OCI-LY1 (cell line): ENCODE data around the gene GUCY1A2.

ENCODE experiments used
- H2AFZ ChIP-seq: fragments of 200-600 bp; sonication (generic), shearing (Covaris generic); 2 replicates; pipeline ENCODE4 v1.6.0; 2014; ENCODE audit warnings: antibody characterized with exemption, mild to moderate bottlenecking, low read length
- H3F3A ChIP-seq: fragments of 200-600 bp; sonication (generic), shearing (Covaris generic); 2 replicates; pipeline ENCODE4 v1.6.0; 2014; ENCODE audit warnings: mild to moderate bottlenecking, antibody characterized with exemption, low read length, moderate library complexity; ENCODE audit not compliant: insufficient read depth
- H3K27ac ChIP-seq: fragments of 200-600 bp; sonication (generic); 2 replicates; pipeline ENCODE4 v1.5.1; 2014; ENCODE audit warnings: low read length, mixed run types, mild to moderate bottlenecking, low read depth; ENCODE audit not compliant: poor library complexity, severe bottlenecking
- H3K27me3 ChIP-seq: fragments of 200-600 bp; sonication (generic); 2 replicates; pipeline ENCODE4 v1.6.0; 2014; ENCODE audit warnings: antibody characterized with exemption, mild to moderate bottlenecking, low read length, moderate library complexity; ENCODE audit not compliant: insufficient read depth
- H3K36me3 ChIP-seq: fragments of 200-600 bp; sonication (generic); 2 replicates; pipeline ENCODE4 v1.6.1; 2014; ENCODE audit warnings: mild to moderate bottlenecking, antibody characterized with exemption, low read length, moderate library complexity, mixed read lengths; ENCODE audit not compliant: insufficient read depth
- H3K4me1 ChIP-seq: fragments of 200-600 bp; sonication (generic); 2 replicates; pipeline ENCODE4 v1.5.1; 2014; ENCODE audit warnings: mild to moderate bottlenecking, low read length, moderate library complexity; ENCODE audit not compliant: insufficient read depth, severe bottlenecking
- H3K4me2 ChIP-seq: fragments of 200-600 bp; sonication (generic), shearing (Covaris generic); 2 replicates; pipeline ENCODE4 v1.6.1; 2014; ENCODE audit warnings: low read length
- H3K4me3 ChIP-seq: fragments of 200-600 bp; sonication (generic); 2 replicates; pipeline ENCODE4 v1.5.1; 2014; ENCODE audit warnings: low read length, low read depth, mild to moderate bottlenecking, mixed read lengths; ENCODE audit not compliant: poor library complexity, severe bottlenecking
- H3K79me2 ChIP-seq: fragments of 200-600 bp; shearing (Covaris generic); 2 replicates; pipeline ENCODE4 v1.6.1; 2016; ENCODE audit warnings: mixed run types, low read length, mixed read lengths; ENCODE audit not compliant: insufficient read depth
- H3K9ac ChIP-seq: fragments of 200-600 bp; sonication (generic), shearing (Covaris generic); 2 replicates; pipeline ENCODE4 v1.6.1; 2014; ENCODE audit warnings: mild to moderate bottlenecking, low read length, mixed read lengths
- H3K9me2 ChIP-seq: fragments of 200-600 bp; sonication (generic), shearing (Covaris generic); 2 replicates; pipeline ENCODE4 v1.6.1; 2014; ENCODE audit warnings: low read depth, mild to moderate bottlenecking, low read length, mixed read lengths
- H3K9me3 ChIP-seq: fragments of 200-600 bp; shearing (Covaris generic); 2 replicates; pipeline ENCODE4 v1.6.1; 2014; ENCODE audit warnings: low read length, mixed read lengths
- H4K20me1 ChIP-seq: fragments of 200-600 bp; sonication (generic), shearing (Covaris generic); 2 replicates; pipeline ENCODE4 v1.6.0; 2016; ENCODE audit warnings: mild to moderate bottlenecking, low read length; ENCODE audit not compliant: insufficient read depth
- CTCF ChIP-seq: fragments of 200-600 bp; sonication (generic), shearing (Covaris generic); IDR thresholded peaks from 2 replicates; pipeline ENCODE4 v1.5.1; 2017; ENCODE audit warnings: mild to moderate bottlenecking, antibody characterized with exemption, low read length, moderate library complexity, mixed read lengths
- EZH2 ChIP-seq: fragments of 200-600 bp; sonication (generic), shearing (Covaris generic); IDR thresholded peaks from 2 replicates; pipeline ENCODE4 v1.8.0; 2017; ENCODE audit warnings: borderline replicate concordance, mixed run types, mild to moderate bottlenecking, antibody characterized with exemption, low read length, moderate library complexity, mixed read lengths

Gene GUCY1A2

GRCh38 chr11:106939157-106939556, 79.1 kb downstream of the GUCY1A2 start:
- Histone ChIP-seq H3F3A (no peaks in the 10 kb centered on the region), H3K4me1 (no peaks in the 10 kb centered on the region), H3K36me3 (no peaks in the 10 kb centered on the region), H4K20me1 (no peaks in the 10 kb centered on the region), H3K27ac (no peak overlapping the region), H3K9ac (no peak overlapping the region), H3K79me2 (0 out of 2 replicates have a peak, but pooled peaks cover 3% of the 10 kb centered on the region), H3K4me2 (no peak overlapping the region), H3K9me2 (no peaks in the 10 kb centered on the region), H2AFZ (no peak overlapping the region), H3K4me3 (no peak overlapping the region), H3K9me3 (no peaks in the 10 kb centered on the region), H3K27me3 (no peaks in the 10 kb centered on the region)
- TF ChIP-seq CTCF (no peak), EZH2 (no peak)

GRCh38 chr11:106937111-106937510, 81.2 kb downstream of the GUCY1A2 start:
- H2AFZ ChIP-seq: no peak overlapping the region
- no peaks in the 10 kb centered on the region for H3K27me3 ChIP-seq
- no peaks in the 10 kb centered on the region for H4K20me1 ChIP-seq
- 0 out of 2 replicates have a peak, but pooled peaks cover 3% of the 10 kb centered on the region for H3K79me2 ChIP-seq
- no peaks in the 10 kb centered on the region for H3K4me1 ChIP-seq
- H3K9me2 ChIP-seq: no peaks in the 10 kb centered on the region
- H3K9me3 ChIP-seq: no peaks in the 10 kb centered on the region
- no peak overlapping the region for H3K4me2 ChIP-seq
- H3K36me3 ChIP-seq: no peaks in the 10 kb centered on the region
- no peak overlapping the region for H3K4me3 ChIP-seq
- no peaks in the 10 kb centered on the region for H3F3A ChIP-seq
- no peak overlapping the region for H3K27ac ChIP-seq
- H3K9ac ChIP-seq: no peak overlapping the region
- TF ChIP-seq EZH2: no peak
- no peak for TF ChIP-seq CTCF

- H3K79me2 ChIP-seq: no peaks in the 10 kb centered on the region
- no peaks in the 10 kb centered on the region for H3K4me1 ChIP-seq
- H3K9me2 ChIP-seq: no peaks in the 10 kb centered on the region
- TF ChIP-seq CTCF (no peak), EZH2 (no peak)
- H3K27ac ChIP-seq: no peak overlapping the region
- no peaks in the 10 kb centered on the region for H3F3A ChIP-seq
- H3K9me3 ChIP-seq: no peaks in the 10 kb centered on the region
- H3K27me3 ChIP-seq: no peaks in the 10 kb centered on the region
- no peaks in the 10 kb centered on the region for H4K20me1 ChIP-seq
- no peak overlapping the region for H3K9ac ChIP-seq
- H3K4me2 ChIP-seq: no peak overlapping the region
- H2AFZ ChIP-seq: no peak overlapping the region
- no peak overlapping the region for H3K4me3 ChIP-seq
- no peaks in the 10 kb centered on the region for H3K36me3 ChIP-seq
Measured at GRCh38 chr11:106925245-106925644, 93.0 kb downstream of the GUCY1A2 start.
